B cell (primary cell): ENCODE measurements around the gene NOD2.

ENCODE experiments used
- EZH2 ChIP-seq: IDR thresholded peaks from 2 replicates; pipeline ENCODE4 v1.6.1; 2012; ENCODE audit warnings: borderline replicate concordance, low read depth, mild to moderate bottlenecking, moderate library complexity, low read length; ENCODE audit not compliant: insufficient read depth, poor library complexity, severe bottlenecking
- TF ChIP-seq, protein P1 (sequence below): fragments of 200-600 bp; IDR thresholded peaks from one replicate; pipeline ENCODE4 v1.8.0; 2022; ENCODE audit warnings: antibody characterized with exemption, mild to moderate bottlenecking

- TF ChIP-seq EZH2: no peak
- TF ChIP-seq, protein P1, sequence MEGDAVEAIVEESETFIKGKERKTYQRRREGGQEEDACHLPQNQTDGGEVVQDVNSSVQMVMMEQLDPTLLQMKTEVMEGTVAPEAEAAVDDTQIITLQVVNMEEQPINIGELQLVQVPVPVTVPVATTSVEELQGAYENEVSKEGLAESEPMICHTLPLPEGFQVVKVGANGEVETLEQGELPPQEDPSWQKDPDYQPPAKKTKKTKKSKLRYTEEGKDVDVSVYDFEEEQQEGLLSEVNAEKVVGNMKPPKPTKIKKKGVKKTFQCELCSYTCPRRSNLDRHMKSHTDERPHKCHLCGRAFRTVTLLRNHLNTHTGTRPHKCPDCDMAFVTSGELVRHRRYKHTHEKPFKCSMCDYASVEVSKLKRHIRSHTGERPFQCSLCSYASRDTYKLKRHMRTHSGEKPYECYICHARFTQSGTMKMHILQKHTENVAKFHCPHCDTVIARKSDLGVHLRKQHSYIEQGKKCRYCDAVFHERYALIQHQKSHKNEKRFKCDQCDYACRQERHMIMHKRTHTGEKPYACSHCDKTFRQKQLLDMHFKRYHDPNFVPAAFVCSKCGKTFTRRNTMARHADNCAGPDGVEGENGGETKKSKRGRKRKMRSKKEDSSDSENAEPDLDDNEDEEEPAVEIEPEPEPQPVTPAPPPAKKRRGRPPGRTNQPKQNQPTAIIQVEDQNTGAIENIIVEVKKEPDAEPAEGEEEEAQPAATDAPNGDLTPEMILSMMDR: no peak
These were observed 24.8 kb downstream of the NOD2 start for GRCh38 chr16:50718061-50718760.
